HG02981 (cell line): ENCODE measurements around the gene GFAP.
"Not testable (repeated sequence)": the region's sequence is repeated elsewhere in the genome, so short reads cannot be mapped to it uniquely, and the experiment has no call there.

Experiments used
- ATAC-seq: cut with Tn5 transposase; IDR thresholded peaks from one replicate; pipeline ENCODE4 v1.9.1; 2021; ENCODE audit warnings: mild to moderate bottlenecking, moderate library complexity; ENCODE audit not compliant: unreplicated experiment

GFAP gene

GRCh38 chr17:44915321-44915726 is at the start of gene GFAP:
Gene GFAP (minus strand): TSS chr17:44915500. CDS start chr17:44915486, 14 bp downstream.
- no peak for ATAC-seq

- ATAC-seq = no peak
Observed at GRCh38 chr17:44961921-44962350, 46.6 kb upstream of the GFAP start.

GRCh38 chr17:44960691-44961090 is 45.4 kb upstream of the GFAP start:
- no peak for ATAC-seq

GRCh38 chr17:44959821-44960531 is 44.7 kb upstream of the GFAP start:
- no peak for ATAC-seq

- no peak for ATAC-seq
Observed at GRCh38 chr17:44956998-44957981, 42.0 kb upstream of the GFAP start.

GRCh38 chr17:44955674-44956425 is 40.5 kb upstream of the GFAP start:
- no peak for ATAC-seq

GRCh38 chr17:44952946-44953475 is 37.7 kb upstream of the GFAP start:
- ATAC-seq = no peak

- ATAC-seq = no peak
Observed at GRCh38 chr17:44948315-44948795, 33.1 kb upstream of the GFAP start.

GRCh38 chr17:44947461-44948314 is 32.4 kb upstream of the GFAP start, which contains the start of gene KIF18B:
Gene KIF18B (minus strand): TSS chr17:44947773. CDS start chr17:44936344, 11,429 bp downstream.
- ATAC-seq = peak; percentile 94

- ATAC-seq = not testable (repeated sequence)
Observed at GRCh38 chr17:44945652-44946051, 30.4 kb upstream of the GFAP start.

GRCh38 chr17:44942456-44942855 is 27.2 kb upstream of the GFAP start:
- ATAC-seq = no peak

GRCh38 chr17:44941712-44942331 is 26.5 kb upstream of the GFAP start:
- no peak for ATAC-seq

- ATAC-seq = no peak
Observed at GRCh38 chr17:44940768-44941167, 25.5 kb upstream of the GFAP start.

GRCh38 chr17:44940317-44940716 is 25.0 kb upstream of the GFAP start:
- no peak for ATAC-seq

GRCh38 chr17:44935116-44935515 is 19.8 kb upstream of the GFAP start:
- ATAC-seq = no peak

GRCh38 chr17:44934745-44935105 is 19.4 kb upstream of the GFAP start:
- ATAC-seq = no peak

GRCh38 chr17:44933824-44934744 is 18.8 kb upstream of the GFAP start:
- ATAC-seq = no peak

GRCh38 chr17:44932787-44933097 is 17.4 kb upstream of the GFAP start:
- ATAC-seq = no peak
